B cell (primary cell): Measurements from ENCODE around the gene ENO2. TPM values are rescaled to one million over a fixed set of nuclear protein-coding genes. Genes with fewer than 3 reads are reported as not detected.

ENCODE experiments used
- ATAC-seq: fragments of 200-7000 bp; cut with Tn5 transposase; one replicate; pipeline ENCODE4 v1.10.0; 2021; ENCODE audit warnings: low read depth, mild to moderate bottlenecking, moderate number of reproducible peaks, moderate library complexity
- CTCF ChIA-PET: fragments of 350-600 bp; sonication (Branson Sonifier 250); formaldehyde crosslinking; loops from one replicate; lab custom pipeline; 2021; ENCODE audit warnings: antibody characterized with exemption, inconsistent platforms; lab: Charles Lee
- POLR2A ChIA-PET: fragments of 350-600 bp; sonication (Branson Sonifier 250); formaldehyde crosslinking; loops from one replicate; lab custom pipeline; 2021; ENCODE audit warnings: antibody characterized with exemption; lab: Charles Lee
- DNase-seq: peaks from one replicate; pipeline ENCODE4 v3.0.0; 2013
- H2AFZ ChIP-seq: 2 replicates; pipeline ENCODE4 v1.6.1; 2012; ENCODE audit warnings: mild to moderate bottlenecking, low read depth, low read length; ENCODE audit not compliant: insufficient read depth, poor library complexity, severe bottlenecking
- H3K27ac ChIP-seq, 2 donors: 1 replicate in 1 of 2; 2 replicates in 1 of 2; pipeline ENCODE4 v1.5.1; 2012 to 2013; ENCODE audit warnings: low read length in 2 of 2, mild to moderate bottlenecking in 2 of 2, moderate library complexity in 1 of 2
- H3K27me3 ChIP-seq, 4 experiments: fragments of 200-600 bp in 1 of 4; sonication (generic) in 1 of 4; replicated peaks in 1 of 4; 1 replicate in 2 of 4; 2 replicates in 2 of 4; pipeline versions ENCODE4 v1.6.1 to v1.7.0; 2013 to 2016; ENCODE audit warnings: low read length in 3 of 4, mild to moderate bottlenecking in 2 of 4, mixed read lengths in 1 of 4, moderate library complexity in 1 of 4; ENCODE audit not compliant: insufficient read depth in 4 of 4, control insufficient read depth in 3 of 4; ENCODE audit errors: control extremely low read depth in 1 of 4
- H3K36me3 ChIP-seq, 2 experiments: replicated peaks in 1 of 2; 1 replicate in 1 of 2; 2 replicates in 1 of 2; pipeline versions ENCODE4 v1.6.1 to v1.7.1; 2013; ENCODE audit warnings: low read length in 1 of 2; ENCODE audit not compliant: insufficient read depth in 2 of 2, control insufficient read depth in 1 of 2; ENCODE audit errors: control extremely low read depth in 1 of 2, extremely low read depth in 1 of 2
- H3K4me1 ChIP-seq, 2 donors: fragments of 200-600 bp in 1 of 2; sonication (generic) in 1 of 2; 1 replicate in 1 of 2; 2 replicates in 1 of 2; pipeline versions ENCODE4 v1.5.1 to v1.6.1; 2013 to 2017; ENCODE audit warnings: low read length in 2 of 2; ENCODE audit not compliant: control insufficient read depth in 2 of 2, insufficient read depth in 2 of 2
- H3K4me2 ChIP-seq: replicated peaks from 2 replicates; pipeline ENCODE3; 2012; ENCODE audit warnings: mild to moderate bottlenecking, low read depth, low read length; ENCODE audit not compliant: poor library complexity, severe bottlenecking
- H3K4me3 ChIP-seq, 5 experiments: fragments of 200-600 bp in 1 of 5; sonication (generic) in 1 of 5; 1 replicate in 3 of 5; 2 replicates in 2 of 5; pipeline versions ENCODE4 v1.5.1 to v1.7.0; 2011 to 2016; ENCODE audit warnings: low read length in 4 of 5, mild to moderate bottlenecking in 4 of 5, low read depth in 2 of 5, control low read depth in 1 of 5, moderate library complexity in 1 of 5; ENCODE audit not compliant: insufficient read depth in 1 of 5; ENCODE audit errors: control extremely low read depth in 1 of 5, extremely low read depth in 1 of 5
- H3K79me2 ChIP-seq: fragments of 200-600 bp; sonication (generic); one replicate; pipeline ENCODE4 v1.6.0; 2016; ENCODE audit warnings: low read length; ENCODE audit not compliant: control insufficient read depth, insufficient read depth
- H3K9ac ChIP-seq: fragments of 200-600 bp; sonication (generic); 2 replicates; pipeline ENCODE4 v1.6.1; 2017; ENCODE audit warnings: mild to moderate bottlenecking, low read length, moderate library complexity
- H3K9me3 ChIP-seq, 3 donors: one replicate each; pipeline versions ENCODE4 v1.6.1 to v1.7.1; 2013; ENCODE audit warnings: low read length in 2 of 3; ENCODE audit not compliant: control insufficient read depth in 2 of 3, insufficient read depth in 1 of 3; ENCODE audit errors: control extremely low read depth in 1 of 3
- H4K20me1 ChIP-seq: 2 replicates; pipeline ENCODE4 v1.6.0; 2012; ENCODE audit warnings: mild to moderate bottlenecking, low read length; ENCODE audit not compliant: insufficient read depth, control insufficient read depth, poor library complexity, severe bottlenecking
- H3K27ac Mint-ChIP-seq: one replicate; pipeline ENCODE4 v1.8.0; 2021; ENCODE audit warnings: mixed read lengths
- H3K27me3 Mint-ChIP-seq: one replicate; pipeline ENCODE4 v1.8.0; 2021; ENCODE audit warnings: mixed read lengths
- H3K4me1 Mint-ChIP-seq: one replicate; pipeline ENCODE4 v1.8.0; 2021; ENCODE audit warnings: mixed read lengths
- H3K4me3 Mint-ChIP-seq: one replicate; pipeline ENCODE4 v1.8.0; 2021; ENCODE audit warnings: mixed read lengths
- H3K9me3 Mint-ChIP-seq: one replicate; pipeline ENCODE4 v1.8.0; 2022; ENCODE audit warnings: mixed read lengths; ENCODE audit not compliant: insufficient read depth
- EZH2 ChIP-seq: IDR thresholded peaks from 2 replicates; pipeline ENCODE4 v1.6.1; 2012; ENCODE audit warnings: borderline replicate concordance, low read depth, mild to moderate bottlenecking, moderate library complexity, low read length; ENCODE audit not compliant: insufficient read depth, poor library complexity, severe bottlenecking
- WGBS: methylation state at CpG from one replicate; pipeline ENCODE4 v1.1.5; 2013; ENCODE audit warnings: missing lambda C conversion rate; ENCODE audit not compliant: insufficient coverage; 5-methylcytosine and 5-hydroxymethylcytosine counted together
- intact Hi-C: fragments of 100-400 bp; cut with micrococcal nuclease; formaldehyde crosslinking; loops from one replicate; pipeline ENCODE4 v1.10.0; 2022
- polyA plus RNA-seq: library from polyadenylated mRNA; depleted of rRNA; stranded (reverse); fragments of >200 nt; gene quantifications from 2 replicates; pipeline ENCODE4 v1.2.3, GENCODE V29; 2012
- total RNA-seq, 2 donors: library from RNA; stranded (reverse); fragments of 120-200 nt in 1 of 2; gene quantifications; 1 replicate in 1 of 2; 2 replicates in 1 of 2; pipeline versions ENCODE4 v1.2.3 to v1.2.4, GENCODE V29; 2013 to 2022
- TF ChIP-seq, protein P1 (sequence below): fragments of 200-600 bp; IDR thresholded peaks from one replicate; pipeline ENCODE4 v1.8.0; 2022; ENCODE audit warnings: antibody characterized with exemption, mild to moderate bottlenecking

ENO2 gene
- total and polyA plus RNA-seq, 2 donors (not counting 1 experiment from before 2014, with no cell fraction given): 42.5 to 55.3 TPM

DNA sequence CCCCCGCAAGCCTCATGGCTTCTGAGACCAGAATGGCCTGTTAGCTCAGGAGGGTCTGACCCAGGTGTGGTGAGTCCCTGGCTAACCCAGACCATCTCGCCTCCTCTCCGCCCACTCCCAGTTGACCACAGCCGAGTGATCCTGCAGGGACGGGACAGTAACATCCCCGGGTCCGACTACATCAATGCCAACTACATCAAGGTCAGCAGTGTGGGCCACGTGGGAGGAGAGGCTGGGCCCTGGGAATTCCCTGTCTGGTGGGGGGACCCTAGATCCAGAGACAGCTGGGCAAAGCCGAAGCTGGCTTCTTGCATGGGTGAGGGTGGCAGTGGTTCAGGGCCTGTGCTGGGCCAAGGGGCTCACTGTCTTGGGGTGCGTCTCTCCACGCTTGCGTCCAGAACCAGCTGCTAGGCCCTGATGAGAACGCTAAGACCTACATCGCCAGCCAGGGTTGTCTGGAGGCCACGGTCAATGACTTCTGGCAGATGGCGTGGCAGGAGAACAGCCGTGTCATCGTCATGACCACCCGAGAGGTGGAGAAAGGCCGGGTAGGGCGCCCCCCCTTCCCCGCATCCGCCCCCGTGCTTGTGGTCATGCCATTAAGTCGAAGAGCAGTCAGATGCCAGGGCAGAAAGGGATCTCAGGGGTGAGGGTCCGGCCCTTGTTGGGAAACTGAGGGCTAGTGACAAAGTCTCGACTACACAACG, 41.8 kb downstream of the ENO2 start:
- Mint-ChIP-seq H3K27ac (peak overlapping the region; percentile 98), H3K4me3 (peak overlapping the region; percentile 98), H3K4me1 (peaks cover 89% of the 10 kb centered on the region), H3K9me3 (no peaks in the 10 kb centered on the region), H3K27me3 (no peaks in the 10 kb centered on the region)
- Histone ChIP-seq H3K27ac (peak overlapping the region; percentile 95 to 99), H3K36me3 (peaks cover 0 to 93% of the 10 kb centered on the region in 2 experiments), H3K9me3 (no peaks in the 10 kb centered on the region), H3K79me2 (peaks cover 92% of the 10 kb centered on the region), H4K20me1 (peaks cover 62% of the 10 kb centered on the region), H2AFZ (no peak overlapping the region), H3K4me1 (peaks cover 72 to 77% of the 10 kb centered on the region in 2 donors), H3K27me3 (no peaks in the 10 kb centered on the region), H3K4me3 (peak overlapping the region in 3 of 5 experiments; percentile 18 to 98 (median 92)), H3K4me2 (peak overlapping the region; percentile 92), H3K9ac (peak overlapping the region; percentile 95)
- no peak for ATAC-seq
- WGBS: 51% methylated on average over 26 of the region's 28 CpGs
- TF ChIP-seq, protein P1, sequence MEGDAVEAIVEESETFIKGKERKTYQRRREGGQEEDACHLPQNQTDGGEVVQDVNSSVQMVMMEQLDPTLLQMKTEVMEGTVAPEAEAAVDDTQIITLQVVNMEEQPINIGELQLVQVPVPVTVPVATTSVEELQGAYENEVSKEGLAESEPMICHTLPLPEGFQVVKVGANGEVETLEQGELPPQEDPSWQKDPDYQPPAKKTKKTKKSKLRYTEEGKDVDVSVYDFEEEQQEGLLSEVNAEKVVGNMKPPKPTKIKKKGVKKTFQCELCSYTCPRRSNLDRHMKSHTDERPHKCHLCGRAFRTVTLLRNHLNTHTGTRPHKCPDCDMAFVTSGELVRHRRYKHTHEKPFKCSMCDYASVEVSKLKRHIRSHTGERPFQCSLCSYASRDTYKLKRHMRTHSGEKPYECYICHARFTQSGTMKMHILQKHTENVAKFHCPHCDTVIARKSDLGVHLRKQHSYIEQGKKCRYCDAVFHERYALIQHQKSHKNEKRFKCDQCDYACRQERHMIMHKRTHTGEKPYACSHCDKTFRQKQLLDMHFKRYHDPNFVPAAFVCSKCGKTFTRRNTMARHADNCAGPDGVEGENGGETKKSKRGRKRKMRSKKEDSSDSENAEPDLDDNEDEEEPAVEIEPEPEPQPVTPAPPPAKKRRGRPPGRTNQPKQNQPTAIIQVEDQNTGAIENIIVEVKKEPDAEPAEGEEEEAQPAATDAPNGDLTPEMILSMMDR: no peak
- no peak for TF ChIP-seq EZH2
- ChIA-PET POLR2A (interaction anchor here (1.5 to 18.2 kb wide), 2 partner anchors 8 to 12 kb away, joined by 3 to 662 read pairs; partner anchors contain the start of genes C12orf57, PTPN6 and RNU7-1), CTCF (interaction anchor here (1.4 to 13.5 kb wide), 4 partner anchors 9 to 85 kb away, joined by 3 to 944 read pairs (median 64); partner anchors contain the start of genes C12orf57, PTPN6, RNU7-1 and SPSB2)
- intact Hi-C loops: no loop called here
- peak; percentile 22 for DNase-seq
